Activated naive CD4-positive, alpha-beta T cell treated with anti-CD3 and anti-CD28 coated beads, Interleukin-2, amount 10 ng/mL, durations not matched to agents 7 days and 5 days (primary cell): ENCODE data around the gene SMAD9.

Experiments
- CTCF ChIA-PET: fragments of 350-600 bp; sonication (Branson Sonifier 250); formaldehyde crosslinking; loops from one replicate; lab custom pipeline; 2021; ENCODE audit warnings: antibody characterized with exemption; lab: Charles Lee
- DNase-seq: peaks from one replicate; pipeline ENCODE4 v3.0.0-alpha.2; 2020
- H3K27ac Mint-ChIP-seq: one replicate; pipeline ENCODE4 v1.8.0; 2021; ENCODE audit warnings: mild to moderate bottlenecking, moderate library complexity, mixed read lengths
- H3K27me3 Mint-ChIP-seq: one replicate; pipeline ENCODE4 v1.8.0; 2021; ENCODE audit warnings: mild to moderate bottlenecking, mixed read lengths
- H3K36me3 Mint-ChIP-seq: one replicate; pipeline ENCODE4 v1.8.0; 2021; ENCODE audit warnings: mixed read lengths
- H3K4me1 Mint-ChIP-seq: one replicate; pipeline ENCODE4 v1.8.0; 2021; ENCODE audit warnings: mixed read lengths
- H3K4me3 Mint-ChIP-seq: one replicate; pipeline ENCODE4 v1.8.0; 2021; ENCODE audit warnings: mild to moderate bottlenecking, moderate library complexity, mixed read lengths
- H3K9me3 Mint-ChIP-seq: one replicate; pipeline ENCODE4 v1.8.0; 2021; ENCODE audit warnings: mixed read lengths

Gene SMAD9

DNA sequence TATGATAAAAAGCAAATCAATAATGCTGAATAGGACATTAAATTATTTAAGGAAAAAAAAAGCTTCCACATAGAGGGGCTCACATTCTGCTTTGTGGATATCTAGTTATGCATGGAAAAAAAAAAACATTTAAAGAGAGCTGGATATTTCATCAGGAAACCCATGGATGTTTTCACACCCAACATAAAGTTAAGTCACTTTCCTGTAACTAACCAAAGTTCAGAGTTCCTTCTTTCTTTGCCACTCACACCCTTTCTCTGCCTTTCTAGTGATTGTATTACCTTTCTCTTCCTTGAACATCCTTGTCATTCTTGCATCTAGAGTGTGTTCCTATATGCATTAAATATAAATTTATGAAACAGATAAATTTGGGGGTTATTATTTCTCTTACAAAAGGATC lies 53.8 kb downstream of the SMAD9 start:
- Mint-ChIP-seq H3K4me3 (no peak overlapping the region), H3K4me1 (peaks cover 13% of the 10 kb centered on the region), H3K27me3 (peaks cover 43% of the 10 kb centered on the region), H3K36me3 (no peaks in the 10 kb centered on the region), H3K27ac (no peak overlapping the region), H3K9me3 (no peaks in the 10 kb centered on the region)
- CTCF ChIA-PET, result interaction anchor here (1.4 kb wide), 1 partner anchor 115 kb away, joined by 3 read pairs; no protein-coding TSS in a partner anchor
- no peak for DNase-seq

DNA sequence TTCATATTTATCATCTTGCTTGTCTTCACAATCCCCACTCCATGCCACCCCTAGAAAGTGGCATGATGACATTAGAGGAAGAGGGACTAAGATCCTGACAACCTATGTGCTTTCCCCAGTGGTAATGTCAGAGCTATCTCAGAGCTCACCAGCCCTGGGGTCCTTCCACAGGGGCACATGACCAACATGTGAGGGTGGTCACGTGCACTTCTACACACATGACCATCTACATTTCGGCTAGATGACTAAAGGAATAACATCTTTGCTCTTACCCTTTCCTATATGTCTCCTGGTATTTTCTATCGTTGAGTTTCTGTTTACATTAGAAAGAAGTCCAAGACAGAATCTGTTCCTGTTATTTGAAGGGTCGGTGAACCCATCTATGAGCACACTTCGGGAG lies 54.8 kb downstream of the SMAD9 start:
- Mint-ChIP-seq H3K4me1 (peaks cover 13% of the 10 kb centered on the region), H3K36me3 (no peaks in the 10 kb centered on the region), H3K9me3 (no peaks in the 10 kb centered on the region), H3K27me3 (peaks cover 40% of the 10 kb centered on the region), H3K4me3 (no peak overlapping the region), H3K27ac (no peak overlapping the region)
- no peak for DNase-seq
- CTCF ChIA-PET, result no interaction called here

DNA sequence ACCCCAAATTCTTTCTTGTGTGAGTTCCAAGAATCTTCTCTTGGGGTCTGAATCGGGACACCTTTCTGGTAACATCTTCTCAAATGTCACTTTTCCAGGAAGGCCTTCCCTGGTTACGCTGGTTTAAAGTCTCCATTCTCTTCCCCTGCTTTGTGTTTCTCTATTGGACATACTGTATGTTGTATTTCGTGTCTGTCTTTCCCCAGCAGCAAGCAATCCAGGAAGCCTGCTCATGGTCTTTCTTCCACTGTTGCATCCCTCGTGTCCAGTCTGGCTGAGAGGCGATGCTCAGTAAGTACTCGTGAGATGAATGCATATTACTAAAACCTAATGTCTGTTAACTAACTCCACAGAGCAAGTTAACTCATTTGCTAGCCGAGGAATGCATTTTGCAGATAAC lies 57.3 kb downstream of the SMAD9 start:
- Mint-ChIP-seq H3K27me3 (peaks cover 47% of the 10 kb centered on the region), H3K36me3 (no peaks in the 10 kb centered on the region)

DNA sequence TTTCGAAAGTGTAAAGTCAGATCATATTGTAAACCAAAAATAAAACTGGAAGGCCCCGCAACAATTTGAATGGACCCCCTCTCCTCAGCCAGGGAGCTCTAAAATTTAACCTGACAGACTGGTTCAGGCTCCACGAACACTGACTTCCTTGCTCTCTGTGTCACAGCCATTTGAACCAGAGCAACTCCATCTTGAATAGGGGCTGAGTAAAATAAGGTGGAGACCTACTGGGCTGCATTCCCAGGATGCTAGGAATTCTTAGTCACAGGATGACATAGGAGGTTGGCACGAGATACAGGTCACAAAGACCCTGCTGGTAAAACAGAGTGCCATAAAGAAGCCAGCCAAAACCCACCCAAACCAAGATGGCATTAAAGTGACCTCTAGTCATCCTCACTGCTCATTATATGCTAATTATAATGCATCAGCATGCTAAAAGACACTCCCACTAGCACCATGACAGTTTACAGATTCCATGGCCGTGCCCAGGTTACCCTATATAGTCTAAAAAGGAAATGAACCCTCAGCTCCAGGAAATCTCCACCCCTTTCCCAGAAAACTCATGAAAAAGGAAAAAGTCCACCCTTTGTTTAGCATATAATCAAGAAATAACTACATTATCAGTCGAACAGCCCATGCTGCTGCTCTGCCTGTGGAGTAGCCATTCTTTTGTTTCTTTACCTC lies 57.9 kb downstream of the SMAD9 start:
- CTCF ChIA-PET, result interaction anchor here (6.2 kb wide), 1 partner anchor 120 kb away, joined by 45 read pairs; no protein-coding TSS in a partner anchor
- no peaks in the 10 kb centered on the region for H3K36me3 Mint-ChIP-seq
- no peaks in the 10 kb centered on the region for H3K9me3 Mint-ChIP-seq
- peaks cover 46% of the 10 kb centered on the region for H3K27me3 Mint-ChIP-seq
- no peak for DNase-seq
- H3K4me3 Mint-ChIP-seq, result no peak overlapping the region
- H3K27ac Mint-ChIP-seq, result no peak overlapping the region
- peaks cover 13% of the 10 kb centered on the region for H3K4me1 Mint-ChIP-seq

More for the DNA sequence above, 57.3 kb downstream of the SMAD9 start:
- Mint-ChIP-seq H3K4me1 (peaks cover 13% of the 10 kb centered on the region), H3K27ac (no peak overlapping the region), H3K4me3 (no peak overlapping the region), H3K9me3 (no peaks in the 10 kb centered on the region)
- CTCF ChIA-PET, result no interaction called here
- no peak for DNase-seq

DNA sequence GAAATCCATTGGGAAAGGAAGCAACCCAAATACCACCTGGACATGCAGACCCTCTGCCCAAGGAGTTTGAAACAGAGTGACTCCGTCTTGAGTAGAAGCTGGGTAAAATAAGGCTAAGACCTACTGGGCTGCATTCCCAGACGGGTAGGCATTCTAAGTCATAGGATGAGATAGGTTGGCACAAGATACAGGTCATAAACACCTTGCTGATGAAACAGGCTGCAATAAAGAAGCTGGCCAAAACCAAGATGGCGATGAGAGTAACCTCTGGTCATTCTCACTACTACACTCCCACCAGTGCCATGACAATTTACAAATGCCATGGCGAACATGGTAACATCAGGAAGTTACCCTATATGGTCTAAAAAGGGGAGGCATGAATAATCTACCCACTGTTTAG lies 60.8 kb downstream of the SMAD9 start:
- Mint-ChIP-seq H3K9me3 (no peaks in the 10 kb centered on the region), H3K4me1 (peaks cover 13% of the 10 kb centered on the region), H3K4me3 (no peak overlapping the region), H3K27me3 (peaks cover 29% of the 10 kb centered on the region), H3K27ac (no peak overlapping the region), H3K36me3 (no peaks in the 10 kb centered on the region)
- no peak for DNase-seq
- CTCF ChIA-PET, result interaction anchor here (1.4 to 6.2 kb wide), 3 partner anchors 14 to 123 kb away, joined by 3 to 45 read pairs (median 6); no protein-coding TSS in a partner anchor

DNA sequence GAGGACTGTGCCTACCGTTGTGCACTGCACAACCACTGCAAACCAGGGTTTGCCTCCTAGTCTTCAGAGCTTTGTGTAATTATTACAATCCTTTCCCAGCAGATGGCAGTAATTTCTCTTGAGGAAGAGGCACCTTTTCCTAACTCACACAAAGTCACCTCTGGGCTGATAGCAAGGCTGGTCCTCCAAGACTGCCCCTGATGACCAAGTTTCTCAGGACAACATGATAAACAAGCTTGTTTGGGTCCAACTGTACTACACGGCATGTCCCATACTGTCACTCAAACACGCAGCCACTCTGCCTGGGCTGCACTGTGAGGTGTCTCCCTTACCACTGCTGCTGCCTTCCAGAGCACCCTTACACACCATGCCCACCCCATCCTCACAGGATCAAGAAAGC lies 61.7 kb downstream of the SMAD9 start:
- peaks cover 24% of the 10 kb centered on the region for H3K27me3 Mint-ChIP-seq
- H3K27ac Mint-ChIP-seq, result peak overlapping the region; percentile 28
- no peaks in the 10 kb centered on the region for H3K36me3 Mint-ChIP-seq
- no peak for DNase-seq
- H3K4me1 Mint-ChIP-seq, result peaks cover 13% of the 10 kb centered on the region
- CTCF ChIA-PET, result interaction anchor here (1.0 to 6.2 kb wide), 6 partner anchors 13 to 140 kb away, joined by 3 to 45 read pairs (median 4); no protein-coding TSS in a partner anchor
- no peak overlapping the region for H3K4me3 Mint-ChIP-seq
- no peaks in the 10 kb centered on the region for H3K9me3 Mint-ChIP-seq

DNA sequence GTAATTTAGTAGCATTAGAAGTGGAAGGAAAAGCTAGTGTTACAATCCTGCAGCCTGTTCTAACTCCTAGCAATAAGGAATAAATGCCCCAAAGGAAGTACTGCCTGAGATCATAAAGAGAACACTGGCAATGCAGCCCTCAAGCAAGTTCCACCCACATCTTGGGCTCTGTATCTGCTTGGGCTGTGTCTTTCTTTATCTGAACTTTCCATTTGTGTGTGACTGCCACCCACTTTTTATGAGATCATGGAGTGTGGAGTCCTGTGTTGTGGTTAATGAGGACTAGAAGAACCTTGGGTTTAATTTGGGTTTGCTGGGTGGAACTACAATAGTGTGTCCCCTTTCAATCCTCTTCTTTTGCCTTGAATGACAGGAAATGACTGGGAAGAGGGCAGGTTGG lies 62.8 kb downstream of the SMAD9 start:
- no peaks in the 10 kb centered on the region for H3K36me3 Mint-ChIP-seq
- CTCF ChIA-PET, result interaction anchor here (0.7 to 6.2 kb wide), 3 partner anchors 125 to 141 kb away, joined by 3 to 45 read pairs (median 4); no protein-coding TSS in a partner anchor
- H3K9me3 Mint-ChIP-seq, result no peaks in the 10 kb centered on the region
- H3K27me3 Mint-ChIP-seq, result peaks cover 18% of the 10 kb centered on the region
- H3K27ac Mint-ChIP-seq, result no peak overlapping the region
- H3K4me3 Mint-ChIP-seq, result no peak overlapping the region
- DNase-seq, result no peak
- peaks cover 6% of the 10 kb centered on the region for H3K4me1 Mint-ChIP-seq

DNA sequence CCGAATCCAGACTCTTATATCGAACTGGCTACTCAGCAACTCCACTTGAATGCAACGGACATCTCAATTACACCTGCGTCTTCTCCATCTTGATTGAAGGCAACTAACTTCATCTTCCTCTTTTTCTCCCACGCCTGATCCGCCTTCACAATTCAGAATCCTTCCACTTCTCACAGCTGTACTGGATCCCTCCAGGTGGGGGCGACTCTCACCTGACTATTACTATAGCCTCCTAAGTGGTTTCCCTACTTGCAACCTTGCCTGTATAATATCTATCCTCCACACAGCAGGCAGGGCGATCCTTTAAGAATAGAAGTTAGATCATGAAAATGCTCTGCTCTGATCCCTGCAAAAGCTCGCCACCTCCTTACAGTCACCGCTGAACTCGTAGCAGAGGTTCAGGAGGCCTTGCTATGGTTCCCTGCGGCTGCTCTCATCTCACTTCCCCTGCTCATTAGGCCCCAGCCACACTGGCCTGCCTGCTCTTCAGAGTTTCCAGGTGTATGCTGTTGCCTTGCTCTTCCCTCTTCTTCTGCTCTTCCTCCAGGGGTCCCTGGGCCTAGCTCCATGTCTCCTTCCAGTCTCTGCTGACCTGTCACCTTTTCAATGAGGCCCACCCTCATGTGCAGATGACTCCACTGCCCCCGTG lies 69.1 kb downstream of the SMAD9 start:
- CTCF ChIA-PET, result interaction anchor here (0.9 to 2.9 kb wide), 2 partner anchors 130 to 433 kb away, joined by 3 to 11 read pairs; no protein-coding TSS in a partner anchor
- no peaks in the 10 kb centered on the region for H3K4me1 Mint-ChIP-seq
- H3K27me3 Mint-ChIP-seq, result peaks cover 13% of the 10 kb centered on the region
- no peaks in the 10 kb centered on the region for H3K9me3 Mint-ChIP-seq
- no peak overlapping the region for H3K4me3 Mint-ChIP-seq
- H3K36me3 Mint-ChIP-seq, result no peaks in the 10 kb centered on the region
- H3K27ac Mint-ChIP-seq, result no peak overlapping the region
- DNase-seq, result peak; percentile 39

DNA sequence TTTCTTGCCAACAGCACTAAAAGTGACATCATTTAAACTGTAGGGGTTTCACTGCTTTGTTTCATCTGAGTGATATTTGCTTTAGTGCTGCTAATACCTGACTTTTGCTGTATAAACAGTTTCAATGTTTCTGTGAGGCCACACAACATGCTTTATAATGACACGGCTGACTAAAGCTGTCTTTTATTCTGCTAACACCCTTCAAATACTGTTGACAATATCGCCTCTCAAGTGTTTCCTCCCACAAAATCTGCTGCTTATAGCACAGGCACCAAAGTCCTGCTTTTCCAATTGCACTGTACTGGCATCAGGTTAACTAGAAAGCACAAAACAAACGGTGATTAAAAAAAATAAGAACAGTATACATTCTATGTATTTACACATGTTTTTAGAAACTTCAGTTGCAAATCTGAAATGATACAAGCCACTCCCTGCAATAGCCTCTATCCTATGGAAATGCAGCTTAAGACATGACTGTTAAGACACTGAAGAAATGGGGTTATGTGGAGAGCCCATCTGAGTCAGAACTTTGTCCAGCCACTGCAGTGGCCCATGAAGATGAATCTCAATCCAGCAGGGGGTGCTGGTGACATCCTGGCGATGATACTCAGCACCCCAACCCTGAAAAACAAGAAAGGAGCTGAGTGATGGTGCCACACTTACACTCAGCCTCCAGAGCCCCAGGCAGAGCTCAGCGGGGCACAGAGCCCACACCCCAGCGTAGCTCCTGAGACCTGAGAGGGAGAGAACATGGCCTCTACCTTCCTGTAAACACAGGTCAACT lies 71.6 kb downstream of the SMAD9 start:
- peak; percentile 32 for DNase-seq
- H3K4me1 Mint-ChIP-seq, result no peaks in the 10 kb centered on the region
- CTCF ChIA-PET, result interaction anchor here (1.2 to 2.9 kb wide), 2 partner anchors 28 to 133 kb away, joined by 3 to 11 read pairs; no protein-coding TSS in a partner anchor
- no peaks in the 10 kb centered on the region for H3K9me3 Mint-ChIP-seq
- H3K27ac Mint-ChIP-seq, result no peak overlapping the region
- H3K4me3 Mint-ChIP-seq, result no peak overlapping the region
- peaks cover 10% of the 10 kb centered on the region for H3K27me3 Mint-ChIP-seq
- H3K36me3 Mint-ChIP-seq, result peaks cover 1% of the 10 kb centered on the region

DNA sequence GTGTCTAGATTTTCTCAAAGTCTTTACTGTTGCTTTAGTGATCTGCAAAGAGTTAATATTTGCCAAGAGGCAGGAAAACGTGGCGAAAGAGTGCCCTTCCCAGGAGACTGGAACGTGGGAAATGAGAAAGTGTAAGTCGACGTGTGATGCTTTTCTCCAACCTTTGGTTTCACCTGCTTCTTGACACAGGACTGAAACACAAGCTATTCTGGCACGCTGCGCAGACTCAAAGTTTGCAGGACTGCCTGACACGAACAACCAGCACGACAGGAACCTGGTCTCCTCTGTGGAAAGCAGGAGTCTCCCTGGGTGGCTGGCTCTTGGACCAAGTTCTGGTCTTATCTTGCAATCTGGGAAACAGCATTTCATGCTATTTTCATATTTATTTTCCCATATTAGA lies 72.4 kb downstream of the SMAD9 start:
- CTCF ChIA-PET, result no interaction called here
- peaks cover 1% of the 10 kb centered on the region for H3K36me3 Mint-ChIP-seq
- H3K27me3 Mint-ChIP-seq, result peaks cover 8% of the 10 kb centered on the region
- H3K9me3 Mint-ChIP-seq, result no peaks in the 10 kb centered on the region
- no peaks in the 10 kb centered on the region for H3K4me1 Mint-ChIP-seq
- no peak overlapping the region for H3K27ac Mint-ChIP-seq
- DNase-seq, result no peak
- no peak overlapping the region for H3K4me3 Mint-ChIP-seq

DNA sequence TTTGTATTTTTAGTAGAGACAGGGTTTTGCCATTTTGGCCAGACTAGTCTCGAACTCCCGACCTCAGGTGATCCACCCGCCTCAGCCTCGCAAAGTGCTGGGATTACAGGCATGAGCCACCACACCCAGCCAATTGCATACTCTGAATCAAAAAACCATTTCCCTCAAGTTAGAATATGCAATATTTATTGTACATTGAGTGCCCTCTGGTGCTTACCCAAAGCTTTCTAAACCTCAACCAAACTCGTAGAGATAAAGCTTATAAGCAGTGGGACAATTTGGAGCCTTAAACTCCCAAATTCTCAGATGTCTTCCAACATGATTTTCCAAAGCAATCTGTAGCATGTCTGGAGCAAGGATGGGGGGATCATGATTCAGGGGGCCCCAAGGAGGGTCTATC lies 78.6 kb downstream of the SMAD9 start:
- Mint-ChIP-seq H3K36me3 (peaks cover 1% of the 10 kb centered on the region), H3K4me1 (no peaks in the 10 kb centered on the region), H3K9me3 (no peaks in the 10 kb centered on the region), H3K27me3 (no peaks in the 10 kb centered on the region), H3K4me3 (no peak overlapping the region), H3K27ac (no peak overlapping the region)
- DNase-seq, result no peak
- CTCF ChIA-PET, result interaction anchor here (0.8 to 1.2 kb wide), 4 partner anchors 15 to 558 kb away, joined by 3 read pairs; no protein-coding TSS in a partner anchor

DNA sequence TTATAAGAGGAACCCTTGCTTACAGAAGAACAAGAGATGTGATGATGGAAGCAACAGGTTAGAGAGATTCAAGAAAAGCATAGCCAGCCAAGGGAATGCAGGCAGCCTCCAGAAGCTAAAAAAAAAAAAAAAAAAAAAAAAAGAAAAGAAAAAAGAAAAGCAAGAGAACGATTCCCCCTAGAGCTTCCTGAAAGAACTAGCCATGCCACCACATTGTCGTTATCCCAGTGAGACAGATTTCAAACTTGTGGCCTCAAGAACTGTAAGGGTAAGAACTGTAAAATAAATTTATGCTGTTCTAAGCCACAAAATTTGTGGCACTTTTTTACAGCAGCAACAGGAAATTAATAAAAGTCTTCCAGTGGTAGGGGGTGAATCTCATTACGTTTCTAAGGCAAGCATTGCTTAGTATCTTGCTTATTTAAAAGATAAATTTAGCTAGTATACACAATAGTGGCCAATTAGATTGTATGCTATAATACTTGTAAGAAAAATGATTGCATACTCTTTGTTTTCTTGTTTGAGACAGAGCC lies 79.3 kb downstream of the SMAD9 start:
- Mint-ChIP-seq H3K27me3 (no peaks in the 10 kb centered on the region), H3K36me3 (peaks cover 4% of the 10 kb centered on the region), H3K4me1 (no peaks in the 10 kb centered on the region), H3K9me3 (no peaks in the 10 kb centered on the region), H3K27ac (no peak overlapping the region), H3K4me3 (no peak overlapping the region)
- CTCF ChIA-PET, result interaction anchor here (0.8 to 1.2 kb wide), 4 partner anchors 16 to 557 kb away, joined by 3 read pairs; no protein-coding TSS in a partner anchor
- no peak for DNase-seq

DNA sequence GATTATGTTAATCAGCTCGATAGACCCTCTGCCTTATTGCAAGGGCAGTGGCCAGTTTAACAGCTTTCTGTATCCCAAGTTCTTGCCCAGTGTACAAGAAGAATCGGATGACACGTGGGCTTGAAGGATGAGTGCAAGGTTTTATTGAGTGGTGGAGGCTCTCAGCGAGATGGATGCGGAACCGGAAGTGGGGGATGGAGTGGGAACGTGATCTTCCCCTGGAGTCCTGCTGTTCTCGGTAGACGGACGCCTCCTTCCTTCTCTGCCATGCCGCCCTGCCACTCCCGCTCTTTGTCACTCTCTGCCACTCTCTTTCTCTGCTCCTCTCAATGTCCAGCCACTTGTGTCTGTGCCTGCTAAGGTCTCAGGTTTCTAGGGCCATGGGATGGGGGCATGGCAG lies 80.1 kb downstream of the SMAD9 start:
- Mint-ChIP-seq H3K27me3 (no peaks in the 10 kb centered on the region), H3K9me3 (no peaks in the 10 kb centered on the region), H3K4me3 (no peak overlapping the region), H3K4me1 (no peaks in the 10 kb centered on the region), H3K27ac (no peak overlapping the region), H3K36me3 (peaks cover 4% of the 10 kb centered on the region)
- no peak for DNase-seq
- CTCF ChIA-PET, result no interaction called here

DNA sequence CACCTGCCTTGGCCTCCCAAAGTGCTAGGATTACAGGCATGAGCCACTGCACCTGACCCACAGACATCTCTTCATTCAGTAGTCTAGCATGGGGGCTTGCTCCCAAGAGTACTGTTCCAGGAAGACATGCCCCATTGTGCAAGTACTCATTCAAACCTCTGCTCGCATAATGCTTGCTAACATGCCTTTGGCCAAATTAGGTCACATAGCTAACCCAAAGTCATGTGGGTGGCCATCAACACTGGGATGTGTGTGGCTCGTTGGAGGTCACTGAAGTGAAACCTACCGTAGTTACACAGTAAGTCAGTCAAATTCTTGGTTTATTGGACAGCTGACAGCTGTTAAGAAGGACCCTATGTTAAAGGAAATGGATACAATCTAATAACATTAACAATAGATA lies 80.8 kb downstream of the SMAD9 start:
- no peak overlapping the region for H3K4me3 Mint-ChIP-seq
- H3K4me1 Mint-ChIP-seq, result no peaks in the 10 kb centered on the region
- H3K36me3 Mint-ChIP-seq, result peaks cover 4% of the 10 kb centered on the region
- no peak for DNase-seq
- H3K9me3 Mint-ChIP-seq, result no peaks in the 10 kb centered on the region
- CTCF ChIA-PET, result no interaction called here
- H3K27me3 Mint-ChIP-seq, result no peaks in the 10 kb centered on the region
- no peak overlapping the region for H3K27ac Mint-ChIP-seq
